SIG-M5 treated with dmso at 0.1 percent for 504 hours (cell line): ENCODE results near the gene PPP1R13B.

Source experiments
- DNase-seq: peaks from one replicate; lab custom pipeline; 2025; ENCODE audit not compliant: unreplicated experiment; lab: John Stamatoyannopoulos, UW

PPP1R13B gene

DNA sequence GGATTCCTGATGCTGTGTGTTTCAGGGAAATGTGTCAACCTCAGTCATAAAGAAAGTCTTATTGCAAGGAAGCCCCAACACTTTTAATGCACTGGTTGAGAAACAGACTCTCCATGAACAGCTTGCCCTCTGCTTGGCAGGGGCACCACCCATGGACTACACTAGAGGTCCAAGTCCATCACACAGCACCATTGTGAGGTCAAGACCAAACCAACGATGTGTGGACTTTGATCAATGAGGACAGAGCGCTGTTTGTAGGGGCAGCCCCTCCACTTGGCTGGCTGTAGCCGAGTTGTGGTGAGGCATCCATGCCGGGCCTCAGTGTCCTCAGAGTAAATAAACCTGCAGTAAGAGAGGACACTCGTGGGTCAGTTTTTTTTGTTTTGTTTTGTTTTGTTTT lies 102.0 kb downstream of the PPP1R13B start:
- DNase-seq: no peak

DNA sequence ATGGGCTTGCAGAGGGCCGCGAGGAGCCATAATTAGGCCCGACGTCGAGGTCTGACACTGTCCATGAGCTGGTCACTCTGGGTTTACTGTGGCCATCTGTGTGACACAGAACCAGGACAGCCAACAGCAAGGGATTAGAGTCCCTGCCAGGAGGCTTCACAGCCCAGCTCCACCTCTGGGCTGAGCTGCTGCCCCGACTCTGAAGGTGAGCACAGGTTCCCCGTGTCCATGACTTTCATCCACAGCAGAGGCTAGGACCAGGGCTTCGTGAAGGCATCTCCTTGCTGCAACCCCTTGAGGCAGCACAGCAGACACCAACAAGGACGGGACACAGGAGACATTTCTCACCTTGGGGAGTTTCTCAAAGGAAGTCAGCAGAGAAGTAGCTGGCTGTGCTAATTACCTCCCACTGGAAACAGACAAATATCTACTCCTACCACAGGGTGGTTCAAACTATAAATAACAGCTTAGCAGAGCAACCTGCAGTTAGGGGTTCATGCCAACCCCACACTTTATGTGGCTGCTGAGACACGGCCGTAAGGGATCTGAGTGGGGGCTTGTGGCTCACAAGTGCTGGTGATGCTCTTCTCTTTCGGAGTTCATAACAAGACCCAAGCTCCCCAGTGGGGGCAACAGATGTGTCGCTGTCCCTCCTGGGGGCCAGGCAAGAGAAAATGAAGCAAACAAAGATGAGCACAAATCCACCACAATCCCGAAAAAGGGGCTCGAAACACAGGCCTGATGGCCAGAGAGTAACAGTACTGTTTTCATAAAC lies 102.6 kb downstream of the PPP1R13B start:
- no peak for DNase-seq

DNA sequence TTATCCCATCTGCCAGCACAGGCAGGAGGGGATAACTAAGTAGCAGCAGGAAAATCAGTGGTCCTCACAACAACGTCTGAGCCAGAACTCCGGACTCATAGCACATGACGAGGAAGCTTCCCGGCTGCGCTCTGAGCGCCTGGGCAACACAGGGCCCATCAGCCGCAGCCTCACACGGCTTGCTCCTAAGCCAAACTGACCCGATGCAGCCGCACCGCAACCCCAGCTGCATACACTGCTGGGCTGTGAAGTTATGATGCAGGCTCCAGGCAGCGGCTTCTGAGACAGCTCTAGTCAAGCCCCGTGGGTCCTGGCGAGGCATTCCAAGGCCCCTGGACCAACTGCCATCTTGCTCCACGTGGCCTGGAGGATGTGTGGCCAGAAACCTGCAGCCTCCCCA lies 103.7 kb downstream of the PPP1R13B start:
- DNase-seq: no peak

DNA sequence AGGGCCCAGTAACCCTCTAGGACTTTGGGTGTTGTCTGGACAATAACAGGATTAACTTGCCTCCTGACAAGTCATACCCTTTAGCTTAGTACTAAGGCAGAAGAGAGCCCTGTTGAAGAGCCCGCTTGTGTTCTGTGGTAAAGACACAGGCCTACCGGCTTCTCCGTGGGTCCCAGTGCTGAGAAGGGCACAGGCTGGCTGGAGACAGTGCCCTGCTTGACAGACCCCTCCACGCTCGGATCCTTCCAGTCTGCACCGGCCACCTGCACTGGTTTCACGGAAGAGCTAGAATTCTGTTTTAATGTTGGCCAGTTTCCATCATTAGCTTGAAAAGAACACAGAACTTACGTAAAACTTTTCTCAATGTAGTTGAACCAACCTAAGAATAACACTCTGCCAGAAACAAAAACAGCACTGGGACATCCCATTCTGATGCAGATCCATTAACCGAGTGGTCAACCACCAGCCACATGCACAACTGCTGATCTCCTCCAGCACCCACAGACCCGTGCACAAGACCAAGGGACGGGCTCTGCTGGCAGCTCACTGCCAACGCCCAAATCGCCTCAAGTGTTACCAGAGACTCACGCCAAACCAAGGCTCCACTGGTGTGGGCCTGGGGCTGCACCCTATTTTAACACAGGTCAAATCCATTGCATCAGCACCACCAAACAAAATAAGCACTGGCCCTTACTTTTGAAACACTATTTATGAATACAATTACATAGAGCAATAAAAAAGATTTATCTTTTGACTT lies 104.7 kb downstream of the PPP1R13B start:
- DNase-seq: no peak

DNA sequence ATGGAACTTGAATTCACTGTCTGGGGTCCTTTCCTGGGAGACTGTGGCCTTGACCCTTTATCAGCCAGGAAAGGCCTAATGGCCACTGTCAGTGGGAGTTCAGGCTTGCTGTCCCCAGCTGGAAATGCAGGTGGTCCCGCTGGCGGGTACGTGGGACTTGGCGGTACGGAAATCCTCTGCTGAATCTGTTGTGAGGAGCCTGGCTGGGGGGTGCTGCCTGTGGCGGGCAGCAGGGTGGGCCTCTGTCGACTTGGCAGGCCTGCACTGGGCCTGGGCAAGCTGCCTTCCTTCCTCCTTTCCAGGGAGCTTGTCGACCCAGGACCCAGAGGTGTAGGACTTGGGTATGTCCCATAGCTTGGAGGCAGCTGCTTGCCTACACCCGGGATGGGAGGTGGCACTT lies 105.5 kb downstream of the PPP1R13B start:
- DNase-seq: no peak

DNA sequence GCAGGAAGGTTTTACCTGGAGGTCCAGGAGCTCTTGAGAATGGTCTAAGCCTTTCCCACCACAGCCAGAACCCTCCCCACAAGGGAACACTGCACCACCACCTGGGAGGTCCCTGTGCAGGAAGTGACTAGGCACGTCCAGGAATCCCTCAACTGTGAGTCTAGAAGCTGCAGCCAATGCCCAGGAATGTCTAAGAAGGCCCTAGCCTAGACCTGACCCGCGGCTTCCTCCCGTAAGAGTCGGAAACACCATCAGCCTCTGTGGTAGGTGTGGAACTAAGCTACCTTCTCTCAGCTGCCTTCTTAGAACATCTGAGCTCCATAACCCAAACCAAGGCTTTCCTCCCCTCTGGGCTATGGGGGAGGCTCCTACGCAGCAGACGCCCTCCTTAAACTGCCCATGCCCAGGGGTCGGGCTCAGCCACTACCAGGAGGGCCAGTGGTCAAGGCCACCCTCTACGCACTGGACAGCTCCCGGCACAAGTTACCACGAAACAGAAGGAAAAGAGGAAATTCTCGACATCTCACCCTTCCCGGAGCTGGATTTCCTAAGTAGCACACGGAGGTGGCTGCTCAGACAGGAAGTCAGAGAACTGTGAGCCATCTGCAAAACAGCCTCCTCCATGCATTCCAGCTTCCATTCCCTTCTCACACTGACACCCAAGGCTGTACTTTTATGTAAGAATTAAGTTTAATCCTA lies 106.2 kb downstream of the PPP1R13B start:
- DNase-seq: no peak

DNA sequence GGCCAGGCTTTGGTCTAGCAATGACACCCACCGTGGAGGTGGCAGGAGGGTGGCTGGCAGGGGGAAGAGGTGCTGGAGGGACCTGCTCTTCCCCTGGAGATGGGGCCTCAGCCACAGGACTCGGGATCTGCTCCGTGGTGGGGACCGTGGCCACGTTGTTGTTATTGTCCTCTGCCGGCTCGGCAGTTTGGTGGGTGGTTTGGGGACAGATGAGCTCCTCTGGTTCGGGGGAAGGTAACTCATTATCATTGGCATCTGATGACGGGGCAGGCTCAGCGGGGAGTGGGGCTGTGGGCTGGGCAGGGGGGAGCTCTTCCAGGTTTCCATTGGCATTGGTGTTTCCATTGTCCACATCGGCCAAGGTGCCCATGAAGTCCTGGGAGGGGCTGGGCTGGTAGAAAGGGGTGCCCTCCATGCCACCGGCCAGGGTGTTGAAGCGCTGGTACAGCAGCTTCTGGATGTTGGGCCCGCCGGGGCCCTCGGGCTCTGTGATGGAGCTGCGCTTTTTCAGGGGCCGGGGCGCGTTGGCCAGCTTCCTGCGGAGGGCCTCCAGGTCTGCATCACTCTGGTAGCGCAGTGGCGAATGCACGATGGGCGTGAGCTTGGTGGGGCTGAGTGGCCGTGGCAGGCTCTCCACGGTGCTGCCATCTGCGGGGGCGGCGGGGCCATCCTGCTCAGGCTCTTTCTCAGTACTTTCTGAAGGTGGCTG lies 107.4 kb downstream of the PPP1R13B start:
- DNase-seq: no peak

DNA sequence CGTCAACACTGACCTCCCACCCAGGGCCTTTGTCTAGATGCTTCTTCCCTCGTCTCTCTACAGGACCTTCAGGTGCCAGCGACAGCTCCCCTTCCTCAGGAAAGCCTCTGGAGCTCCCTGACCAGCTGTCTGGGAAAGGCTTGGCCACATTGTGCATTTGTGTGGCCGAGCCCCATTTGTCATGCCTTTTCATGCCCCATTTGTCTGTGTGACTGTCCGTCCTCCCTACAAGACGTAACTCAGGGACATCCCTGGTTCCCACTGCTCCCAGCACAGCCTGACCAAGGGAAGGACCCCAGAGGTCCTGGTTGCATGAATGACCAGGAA lies 107.9 kb downstream of the PPP1R13B start:
- no peak for DNase-seq

DNA sequence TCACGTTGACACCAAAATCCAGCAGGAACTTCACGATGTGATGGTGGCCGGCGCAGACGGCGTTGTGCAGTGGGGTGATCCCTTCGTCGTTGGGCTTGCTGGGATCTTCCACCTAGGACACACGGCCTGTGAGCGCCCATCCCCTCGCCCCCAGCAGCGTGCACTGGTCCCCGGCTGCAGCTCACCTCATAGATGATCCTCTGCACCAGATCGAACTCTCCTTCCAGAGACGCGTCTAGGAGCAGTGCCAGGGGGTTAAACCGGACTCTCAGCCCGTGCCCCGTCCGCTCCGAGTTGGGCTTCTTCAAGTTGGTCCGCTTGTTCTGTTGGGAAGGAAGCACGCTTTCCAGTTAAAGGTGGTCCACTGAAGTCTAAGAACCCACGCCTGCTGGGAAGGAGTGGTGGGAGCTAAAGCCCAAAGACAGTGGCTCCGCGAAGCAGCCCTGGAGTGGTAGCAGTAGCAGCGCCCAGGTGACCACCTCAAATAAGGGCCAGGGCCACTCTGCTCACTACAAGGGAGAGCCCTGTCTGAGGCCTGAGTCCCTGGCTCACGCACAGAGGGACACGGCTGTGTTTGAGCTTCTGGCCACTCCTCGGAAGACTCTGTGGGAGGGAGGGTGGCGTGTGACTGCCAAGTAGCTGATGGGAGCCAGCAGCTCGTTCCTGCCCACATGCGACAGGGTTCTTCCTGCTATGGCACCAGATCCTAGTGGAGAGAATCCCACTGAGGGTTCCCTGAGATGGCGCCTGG lies 108.5 kb downstream of the PPP1R13B start:
- DNase-seq: no peak

DNA sequence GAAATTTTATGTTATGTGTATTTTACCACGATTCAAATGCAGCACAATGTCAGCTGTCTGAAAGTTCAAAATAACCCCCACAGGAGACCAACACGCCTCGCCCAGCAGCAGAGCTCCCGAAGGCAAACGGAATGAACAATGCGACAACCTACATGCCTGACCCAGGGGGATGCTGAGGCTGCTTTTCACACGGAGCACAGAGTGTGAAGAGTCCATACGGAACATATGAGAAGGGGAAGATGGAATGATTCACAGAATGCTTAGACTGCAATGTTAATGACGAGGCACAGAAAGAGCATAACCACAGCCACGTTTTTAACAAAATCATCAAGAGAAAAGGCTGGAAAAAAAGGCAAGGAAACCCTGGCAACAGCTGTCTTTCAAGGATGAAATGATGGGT lies 109.2 kb downstream of the PPP1R13B start:
- no peak for DNase-seq

DNA sequence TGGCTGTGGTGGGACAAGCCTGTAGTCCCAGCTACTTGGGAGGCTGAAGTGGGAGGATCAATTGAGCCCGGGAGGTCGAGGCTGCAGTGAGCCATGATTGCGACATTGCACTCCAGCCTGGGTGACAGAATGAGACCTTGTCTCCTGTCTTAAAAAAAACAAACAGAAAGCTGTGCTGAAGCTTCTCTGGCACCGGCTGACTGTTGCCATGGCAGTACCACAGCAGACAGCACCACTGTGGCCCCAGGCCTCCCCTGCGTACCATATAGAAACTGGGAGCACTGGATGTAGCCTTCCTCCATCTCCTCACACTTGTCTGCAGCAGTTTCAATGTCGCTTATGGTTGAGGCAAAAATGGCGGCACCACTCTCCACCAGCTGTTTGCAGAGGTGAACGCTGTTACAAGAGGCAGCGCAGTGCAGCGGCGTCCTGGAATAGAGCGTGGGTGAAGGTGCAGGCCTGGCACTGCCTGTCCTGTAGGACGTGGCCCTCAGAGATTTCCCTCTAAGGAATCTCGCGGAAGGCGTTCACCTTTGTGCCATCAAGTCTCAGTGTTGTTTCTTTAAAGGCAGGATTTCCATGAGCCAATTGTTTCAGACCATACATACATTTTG lies 109.8 kb downstream of the PPP1R13B start:
- DNase-seq: no peak

DNA sequence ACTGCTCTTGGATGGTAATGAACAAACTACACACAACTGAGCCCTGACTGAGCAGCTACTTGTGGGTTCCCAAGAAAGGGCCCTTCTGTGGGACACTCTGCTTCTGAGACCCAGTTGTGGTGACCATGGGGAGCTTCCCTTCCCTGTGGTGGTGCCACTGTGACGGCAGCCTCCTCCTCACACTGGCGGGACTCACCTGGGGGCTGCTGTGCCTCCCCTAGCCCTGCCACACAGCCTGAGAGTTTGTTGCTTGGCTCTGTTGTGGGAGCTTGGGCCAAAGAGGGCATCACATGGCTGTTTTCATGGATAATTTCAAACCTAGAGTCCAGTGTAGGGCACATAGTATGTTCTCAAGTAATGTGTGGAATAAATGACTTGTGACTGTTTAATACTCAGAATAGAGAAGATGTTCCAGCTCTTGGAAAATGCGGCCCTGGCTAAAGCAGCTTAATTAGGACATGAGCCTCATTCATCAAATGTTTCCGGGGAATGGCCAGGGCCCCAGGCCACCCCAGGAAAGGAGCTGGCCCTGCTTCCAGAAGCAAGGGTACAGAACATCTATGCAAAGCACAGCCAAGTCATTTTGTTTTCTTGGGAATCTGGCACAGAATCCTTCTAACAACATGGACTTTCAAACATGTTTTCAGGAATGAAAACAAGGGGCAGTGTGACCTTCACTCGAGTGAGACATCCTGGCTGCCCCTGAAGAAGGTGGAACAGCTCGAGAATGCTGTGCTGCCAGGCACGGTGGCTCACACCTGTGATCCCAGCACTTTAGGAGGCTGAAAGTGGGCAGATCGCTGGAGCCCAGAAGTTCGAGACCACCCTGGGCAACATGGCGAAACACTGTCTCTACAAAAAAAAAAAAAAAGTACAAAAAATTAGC lies 110.6 kb downstream of the PPP1R13B start:
- DNase-seq: no peak

DNA sequence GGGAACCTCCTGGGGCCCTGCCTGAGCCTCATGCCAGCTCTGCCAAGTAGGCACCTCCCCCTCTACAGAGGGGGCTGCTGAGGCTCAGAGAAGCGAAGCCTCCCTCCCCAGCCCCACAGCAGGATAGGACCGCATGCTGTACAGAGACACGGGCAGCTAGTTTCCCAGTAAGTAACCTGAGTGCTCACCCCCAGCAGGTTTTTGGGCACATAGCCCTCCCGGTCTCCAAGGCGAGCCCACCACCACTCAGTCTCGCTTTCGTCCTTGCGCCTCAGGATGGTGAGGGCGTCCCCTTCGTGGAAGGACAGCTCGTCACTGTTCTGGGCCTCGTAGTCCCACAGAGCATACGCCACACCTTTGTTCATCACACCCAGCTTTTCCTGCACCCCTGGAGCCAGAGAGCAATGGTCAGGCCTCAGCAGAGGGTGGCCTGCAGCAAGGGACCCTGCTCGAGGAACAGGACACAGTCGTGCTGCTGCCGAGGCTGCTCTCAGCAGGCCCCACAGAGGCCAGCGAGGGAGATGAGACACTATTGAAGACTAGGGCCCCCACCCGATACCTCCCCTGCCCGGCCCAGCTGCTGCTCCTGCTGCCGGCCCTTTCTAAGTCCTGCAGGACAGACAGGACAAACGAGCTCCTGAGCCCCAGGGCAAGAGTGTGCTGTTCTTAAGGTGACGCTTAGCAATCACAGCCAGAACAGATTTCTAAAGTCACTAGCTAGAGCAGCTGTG lies 111.4 kb downstream of the PPP1R13B start:
- peak; percentile 26 for DNase-seq

DNA sequence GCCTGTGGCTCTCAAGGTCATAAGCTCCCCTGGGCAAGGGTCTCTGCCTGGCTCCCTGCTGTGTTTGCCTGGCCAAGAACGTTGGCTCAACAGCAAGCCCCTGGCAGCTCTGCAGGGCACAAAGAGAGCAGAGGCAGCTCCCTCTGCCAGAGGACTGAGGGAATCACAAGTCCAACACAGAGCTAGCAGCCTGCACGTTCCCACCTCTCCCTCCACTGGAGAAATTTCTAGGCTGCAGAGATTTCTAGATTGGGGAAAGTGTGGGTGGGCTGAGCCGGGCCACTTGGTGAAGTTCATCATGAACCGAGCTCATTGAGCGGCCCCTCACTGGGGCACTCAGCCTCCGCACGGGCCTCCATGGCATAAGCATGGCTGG lies 111.9 kb downstream of the PPP1R13B start:
- DNase-seq: no peak

DNA sequence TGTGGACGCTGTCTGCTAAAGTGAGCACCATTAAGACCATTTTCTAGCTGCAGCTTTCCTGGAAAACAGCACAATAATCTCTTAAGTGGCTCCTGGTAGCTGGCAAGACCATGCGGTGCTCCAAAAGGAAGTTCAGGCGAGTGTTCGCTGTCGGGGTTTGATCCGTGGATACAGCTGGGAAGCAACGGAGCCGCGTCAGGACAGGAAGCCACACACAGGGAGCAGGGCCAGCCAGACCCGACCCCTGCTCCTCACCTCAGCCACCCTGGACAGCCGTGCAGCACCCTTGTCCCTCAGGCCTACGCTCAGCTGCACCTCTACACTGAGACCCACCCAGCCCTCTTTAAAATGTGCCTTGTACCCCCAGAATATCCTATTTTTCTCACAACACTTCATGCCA lies 112.4 kb downstream of the PPP1R13B start:
- no peak for DNase-seq

DNA sequence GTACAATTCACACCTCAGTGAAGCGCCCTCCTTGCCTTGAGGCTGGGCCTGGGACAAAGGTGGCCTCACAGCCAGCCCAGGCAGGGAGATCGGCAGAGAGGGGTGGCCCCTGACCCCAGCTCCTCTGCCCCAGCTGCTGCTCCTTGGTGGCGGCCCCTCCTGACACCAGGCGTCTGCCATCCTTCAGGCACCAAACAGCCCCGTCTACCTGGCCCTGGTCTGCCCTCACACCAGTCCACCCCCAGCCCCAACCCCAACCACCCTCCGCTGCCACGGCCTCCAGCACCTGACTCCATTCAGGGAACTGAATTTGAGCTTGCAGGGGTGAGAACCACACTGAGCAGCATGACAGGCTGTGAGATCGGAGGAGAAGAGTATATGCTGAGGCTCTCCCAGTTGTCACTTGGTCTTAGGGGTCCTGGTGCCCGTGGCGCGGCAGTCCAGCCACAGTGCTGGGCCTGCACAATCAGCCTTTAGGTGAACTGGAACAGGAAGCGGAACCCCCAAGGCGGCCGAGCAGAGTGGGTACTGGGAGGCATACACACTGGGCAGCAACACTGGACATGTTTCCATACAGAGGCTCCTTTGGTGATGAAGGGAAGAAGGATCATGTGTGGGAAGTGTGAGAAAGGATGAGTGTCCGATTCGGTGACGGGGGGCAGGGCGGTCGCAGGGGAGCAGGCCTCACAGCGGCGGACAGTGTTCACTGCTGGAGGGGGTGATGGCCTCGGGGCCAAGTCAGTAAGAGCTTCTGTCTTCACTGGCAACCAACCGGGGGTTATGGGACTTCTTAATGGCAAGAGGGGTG lies 113.1 kb downstream of the PPP1R13B start:
- DNase-seq: no peak

DNA sequence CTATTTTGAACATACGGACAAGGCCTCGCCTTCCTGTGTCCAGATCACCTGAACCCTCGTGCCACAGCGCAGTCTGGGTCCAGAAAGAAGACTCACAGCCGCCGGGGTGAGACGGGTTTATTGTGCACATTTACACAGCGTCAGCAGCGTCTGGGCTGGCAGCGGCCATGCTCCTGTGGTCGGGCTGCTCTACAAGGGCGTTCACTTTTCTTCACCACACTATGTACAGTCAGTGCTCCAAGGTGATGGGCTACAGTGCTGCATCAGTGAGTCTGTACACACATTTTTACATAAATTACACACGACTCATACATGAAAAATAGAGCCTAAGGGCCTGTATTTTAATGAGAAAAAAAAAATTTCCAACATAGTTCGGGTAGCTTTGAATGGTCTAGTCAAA lies 113.7 kb downstream of the PPP1R13B start:
- no peak for DNase-seq
